ENCODE results near the gene MIPOL1. TPM values are rescaled to one million over a fixed set of nuclear protein-coding genes. Genes with fewer than 3 reads are reported as not detected.
"Not testable (repeated sequence)": the region's sequence is repeated elsewhere in the genome, so short reads cannot be mapped to it uniquely, and the experiment has no call there.

The MIPOL1 gene
- total RNA-seq, 1 donor from 2014 or later: not detected

GRCh38 chr14:37201724-37202123, 4.0 kb downstream of the MIPOL1 start:
- CTCF ChIA-PET: no interaction called here
- peaks cover 10% of the 10 kb centered on the region for H3K9me3 Mint-ChIP-seq
- DNase-seq: no peak

GRCh38 chr14:37202265-37202664, 4.5 kb downstream of the MIPOL1 start:
- Mint-ChIP-seq H3K9me3 (peaks cover 12% of the 10 kb centered on the region), H3K4me3 (no peak overlapping the region), H3K36me3 (ENCODE audit: low read depth) (no peaks in the 10 kb centered on the region), H3K4me1 (peaks cover 8% of the 10 kb centered on the region), H3K27me3 (peaks cover 12% of the 10 kb centered on the region), H3K27ac (no peak overlapping the region)
- ChIA-PET POLR2A (no interaction called here), CTCF (no interaction called here)
- intact Hi-C loops (cut with micrococcal nuclease): no loop called here
- no peak for TF ChIP-seq CTCF (IDR thresholded peaks at IDR 0.05)
- DNase-seq (no peak), ATAC-seq (ENCODE audit: low read depth) (no peak)

More at GRCh38 chr14:37201724-37202123, 4.0 kb downstream of the MIPOL1 start:
- no peak for TF ChIP-seq CTCF (IDR thresholded peaks at IDR 0.05)
- H3K27ac Mint-ChIP-seq: no peak overlapping the region
- H3K36me3 Mint-ChIP-seq (ENCODE audit: low read depth): no peaks in the 10 kb centered on the region
- H3K4me1 Mint-ChIP-seq: peaks cover 9% of the 10 kb centered on the region
- intact Hi-C loops (cut with micrococcal nuclease): no loop called here
- POLR2A ChIA-PET: no interaction called here
- ATAC-seq (ENCODE audit: low read depth): no peak
- no peak overlapping the region for H3K4me3 Mint-ChIP-seq
- H3K27me3 Mint-ChIP-seq: peaks cover 16% of the 10 kb centered on the region

- peaks cover 4% of the 10 kb centered on the region for H3K4me1 Mint-ChIP-seq
- POLR2A ChIA-PET: no interaction called here
- intact Hi-C loops (cut with micrococcal nuclease): no loop called here
- no peaks in the 10 kb centered on the region for H3K36me3 Mint-ChIP-seq (ENCODE audit: low read depth)
- peaks cover 12% of the 10 kb centered on the region for H3K9me3 Mint-ChIP-seq
- H3K27ac Mint-ChIP-seq: no peak overlapping the region
- no peak for DNase-seq
- peaks cover 9% of the 10 kb centered on the region for H3K27me3 Mint-ChIP-seq
- H3K4me3 Mint-ChIP-seq: no peak overlapping the region
- no peak for ATAC-seq (ENCODE audit: low read depth)
- no peak for TF ChIP-seq CTCF (IDR thresholded peaks at IDR 0.05)
- CTCF ChIA-PET: no interaction called here
These were observed 5.1 kb downstream of the MIPOL1 start for GRCh38 chr14:37202812-37203211.

- H3K9me3 Mint-ChIP-seq: peaks cover 12% of the 10 kb centered on the region
- H3K4me1 Mint-ChIP-seq: no peaks in the 10 kb centered on the region
- H3K27me3 Mint-ChIP-seq: peaks cover 3% of the 10 kb centered on the region
- ATAC-seq (ENCODE audit: low read depth): no peak
- no peak overlapping the region for H3K4me3 Mint-ChIP-seq
- DNase-seq: no peak
- intact Hi-C loops (cut with micrococcal nuclease): no loop called here
- no peaks in the 10 kb centered on the region for H3K36me3 Mint-ChIP-seq (ENCODE audit: low read depth)
- TF ChIP-seq CTCF (IDR thresholded peaks at IDR 0.05): no peak
- H3K27ac Mint-ChIP-seq: no peak overlapping the region
- ChIA-PET POLR2A (no interaction called here), CTCF (no interaction called here)
These were observed 5.7 kb downstream of the MIPOL1 start for GRCh38 chr14:37203423-37203822.

GRCh38 chr14:37205623-37206605, 8.2 kb downstream of the MIPOL1 start:
- POLR2A ChIA-PET; H3K36me3 Mint-ChIP-seq (ENCODE audit: low read depth); ATAC-seq (ENCODE audit: low read depth); H3K4me3 Mint-ChIP-seq; intact Hi-C loops (cut with micrococcal nuclease); CTCF ChIA-PET; H3K27me3 Mint-ChIP-seq; H3K4me1 Mint-ChIP-seq; H3K27ac Mint-ChIP-seq; DNase-seq: not testable (repeated sequence)
- H3K9me3 Mint-ChIP-seq: peaks cover 12% of the 10 kb centered on the region

- intact Hi-C loops (cut with micrococcal nuclease); H3K4me3 Mint-ChIP-seq: not testable (repeated sequence)
These were observed 11.9 kb downstream of the MIPOL1 start for GRCh38 chr14:37209617-37210016.

More at GRCh38 chr14:37209617-37210016, 11.9 kb downstream of the MIPOL1 start:
- H3K4me1 Mint-ChIP-seq; H3K27me3 Mint-ChIP-seq; H3K27ac Mint-ChIP-seq; POLR2A ChIA-PET; H3K9me3 Mint-ChIP-seq; CTCF ChIA-PET; DNase-seq; H3K36me3 Mint-ChIP-seq (ENCODE audit: low read depth); ATAC-seq (ENCODE audit: low read depth): not testable (repeated sequence)
